Activated effector memory CD4-positive, alpha-beta T cell treated with anti-CD3 and anti-CD28 coated beads, Interleukin-2, amount 50 U/mL, for 16 hours (primary cell): ENCODE data around the gene IQSEC1.

Experiments
- DNase-seq: peaks from one replicate; pipeline ENCODE4 v3.0.0-alpha.2; 2020

Gene IQSEC1

GRCh38 chr3:13085081-13085845 is 12.0 kb upstream of the IQSEC1 start:
- DNase-seq: no peak

GRCh38 chr3:13083898-13084297 is 10.7 kb upstream of the IQSEC1 start:
- DNase-seq: no peak

DNA sequence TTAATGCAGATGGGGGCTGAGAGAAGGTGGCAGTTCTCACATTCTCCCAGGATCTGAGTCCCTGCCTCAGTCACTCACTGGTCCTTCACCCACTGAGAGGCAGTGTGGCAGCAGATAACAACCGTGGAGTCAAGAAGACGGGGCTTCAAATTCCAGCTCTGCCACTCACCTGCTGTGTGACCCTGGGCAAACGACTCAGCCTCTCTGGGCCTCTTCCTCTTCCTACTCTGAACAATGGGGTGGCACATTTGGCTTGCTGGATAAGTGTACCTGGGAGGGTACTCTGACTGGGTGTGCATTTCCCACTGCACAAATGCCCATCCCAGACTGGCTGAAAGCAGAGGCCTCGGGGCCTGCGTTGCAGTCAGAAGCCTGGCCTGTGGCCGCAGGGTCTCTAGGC is 10.0 kb upstream of the IQSEC1 start:
- DNase-seq: no peak

DNA sequence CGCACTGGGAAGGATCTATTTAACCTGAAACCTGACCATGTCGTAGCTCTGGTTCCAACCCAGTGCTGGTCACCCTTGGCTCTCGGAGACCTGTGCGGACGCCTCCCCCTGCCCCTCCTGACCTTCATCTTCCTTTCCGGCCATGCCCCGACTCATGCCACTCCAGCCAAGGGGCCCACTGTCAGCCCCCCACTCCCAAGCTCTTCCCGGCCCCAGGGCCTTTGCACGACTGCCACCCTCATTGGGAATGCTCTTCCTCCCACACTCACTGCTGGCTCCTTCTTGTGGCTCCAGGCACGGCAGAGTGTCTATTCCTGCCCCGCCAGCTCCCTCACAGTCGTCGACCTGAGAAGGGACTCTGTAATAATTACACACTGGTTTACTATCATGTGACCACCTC is 9.4 kb upstream of the IQSEC1 start:
- DNase-seq: no peak

DNA sequence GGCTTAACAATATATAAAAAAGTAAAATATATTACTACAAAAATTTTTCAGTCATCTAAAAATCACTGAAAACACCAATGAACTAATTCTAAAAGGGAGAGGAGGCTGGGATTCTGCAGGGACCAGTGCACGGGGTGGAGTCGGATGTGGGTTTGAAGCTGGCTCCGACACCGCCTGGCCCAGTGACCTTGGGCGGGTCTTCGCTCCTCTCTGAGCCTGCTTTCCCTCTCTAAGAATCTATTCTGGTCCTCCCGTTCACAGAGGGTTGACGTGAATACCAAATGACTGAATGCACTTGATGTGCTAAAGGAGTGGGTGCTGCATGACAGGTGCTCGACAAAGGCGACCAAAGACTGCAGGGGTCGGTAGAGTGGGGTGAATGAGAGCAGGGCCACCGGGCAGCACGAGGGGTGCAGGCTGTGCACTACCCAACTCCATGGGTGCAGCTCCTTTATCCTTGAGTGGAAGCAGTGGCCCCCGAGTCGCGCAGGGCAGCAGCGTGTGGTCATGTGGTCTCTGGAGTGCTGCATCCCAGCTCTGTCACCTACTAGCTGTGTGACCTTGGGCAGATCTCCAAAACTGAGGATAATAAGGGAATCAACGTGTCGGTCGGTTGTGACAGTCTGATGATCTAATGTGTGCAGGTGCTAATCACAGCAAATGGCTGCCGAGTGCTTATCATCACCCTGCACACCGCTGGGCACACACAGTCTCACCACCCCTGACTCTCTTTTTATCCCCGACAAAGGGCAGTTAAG is 8.6 kb upstream of the IQSEC1 start:
- DNase-seq: no peak

DNA sequence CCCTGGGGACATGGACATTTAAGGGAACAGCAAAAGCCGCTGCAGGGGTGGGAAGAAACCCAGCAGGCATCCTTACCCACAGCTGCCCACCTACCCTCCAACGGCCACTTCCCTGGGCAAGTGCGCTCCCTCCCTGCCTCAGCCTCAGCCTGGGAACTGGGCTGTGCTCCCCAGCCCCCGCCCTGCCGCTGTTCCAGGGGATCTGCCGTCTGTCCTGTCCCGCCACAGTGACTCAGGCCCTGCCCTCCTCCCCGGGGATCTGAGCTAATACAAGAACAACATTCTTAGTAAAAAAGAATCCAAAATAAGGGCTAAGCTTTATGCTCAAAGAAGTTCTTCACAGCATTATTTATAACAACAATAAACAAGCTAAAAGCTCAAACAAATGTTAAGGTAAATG is 7.4 kb upstream of the IQSEC1 start:
- DNase-seq: no peak

DNA sequence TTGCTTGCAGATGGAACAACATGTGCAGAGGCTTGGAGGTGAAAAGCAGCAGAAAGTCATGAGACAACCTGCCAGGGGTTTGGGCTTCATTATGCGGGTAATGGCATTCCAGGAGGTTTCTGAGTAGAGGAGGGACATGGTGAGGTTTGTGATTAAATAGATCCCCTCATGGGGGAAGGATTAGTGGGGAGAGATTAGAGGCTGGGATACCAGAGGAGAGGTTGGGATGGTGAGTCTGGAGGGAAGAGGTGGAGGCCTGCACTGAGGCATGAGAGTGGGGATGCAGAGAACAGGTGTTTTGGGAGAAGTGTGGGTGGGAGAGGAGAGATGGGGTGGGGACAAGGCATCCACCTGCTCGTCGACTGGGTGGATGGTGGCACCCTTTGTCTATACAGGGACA is 6.8 kb upstream of the IQSEC1 start:
- no peak for DNase-seq

DNA sequence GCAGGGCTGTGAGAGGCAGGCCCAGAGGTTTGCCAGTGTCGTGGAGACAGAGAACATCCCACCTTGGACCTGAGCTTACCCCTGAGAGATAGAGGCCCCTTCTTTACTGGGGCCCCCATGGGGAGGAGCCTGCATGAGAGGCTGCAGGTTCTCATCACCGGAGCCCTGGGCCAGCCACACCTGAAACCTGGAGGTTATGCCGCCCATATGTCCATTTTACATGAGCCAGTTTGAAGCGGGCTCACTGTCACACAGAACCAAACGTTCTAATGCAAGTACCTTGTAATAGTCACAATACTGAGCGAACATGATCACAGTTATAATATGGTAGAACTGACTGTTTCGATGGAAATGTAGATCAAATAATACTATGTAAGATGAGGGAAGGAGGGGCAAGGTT is 6.3 kb upstream of the IQSEC1 start:
- no peak for DNase-seq

DNA sequence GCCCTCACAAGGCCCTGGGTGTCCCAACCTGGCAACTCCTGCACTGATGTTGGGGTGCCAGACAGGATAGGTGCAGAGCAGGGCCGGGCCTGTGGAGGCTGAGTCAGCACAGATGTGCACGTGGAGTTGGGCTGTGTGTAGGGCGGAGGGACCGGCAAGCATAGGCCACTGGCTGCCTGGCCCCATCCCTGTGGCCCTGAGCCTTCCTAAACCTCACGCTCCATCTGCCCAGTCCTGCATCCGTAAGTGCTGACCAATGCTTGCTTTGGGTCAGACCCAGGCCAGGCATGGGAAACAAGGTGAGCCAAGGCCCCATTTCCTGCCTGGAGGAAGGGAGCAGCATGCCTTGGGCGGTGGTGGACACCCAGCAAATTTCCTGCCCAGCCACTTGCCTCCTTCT is 5.8 kb upstream of the IQSEC1 start:
- DNase-seq: no peak

DNA sequence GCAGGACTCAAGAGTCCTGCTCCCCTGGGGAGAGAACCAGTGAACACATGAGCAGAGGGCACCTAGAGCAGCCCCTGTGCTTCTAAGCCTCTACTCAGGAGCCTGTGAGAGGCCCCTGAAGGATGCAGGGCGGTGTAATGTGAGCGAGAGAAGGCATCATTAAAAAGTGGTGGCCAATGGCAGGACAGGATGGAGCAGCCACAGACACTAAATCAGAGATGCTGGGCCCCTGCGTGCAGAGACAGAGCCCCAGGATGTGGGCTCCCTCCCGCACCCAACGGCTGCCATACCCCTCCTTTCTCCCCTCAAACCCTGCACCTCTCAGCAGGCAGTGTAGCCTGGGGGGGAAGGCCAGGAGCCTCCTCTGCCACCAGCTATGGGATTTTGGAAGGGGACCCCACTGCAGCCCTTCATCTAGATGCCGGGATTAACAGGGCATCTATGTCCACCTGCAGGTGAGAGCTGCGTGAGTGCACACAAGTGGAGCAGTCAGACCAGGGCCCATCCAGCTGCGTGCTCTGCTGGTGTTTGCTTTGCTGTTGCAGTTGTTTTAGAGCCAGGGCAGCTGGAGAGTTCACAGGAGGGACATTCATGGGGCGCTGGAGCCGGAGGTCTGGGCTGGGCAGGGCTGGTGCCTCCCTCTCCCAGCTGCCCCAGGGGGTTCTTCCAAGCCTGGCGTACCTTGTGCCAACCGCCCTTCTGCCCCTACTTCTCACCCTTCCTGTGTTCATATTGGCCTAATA is 5.1 kb upstream of the IQSEC1 start:
- DNase-seq: no peak

DNA sequence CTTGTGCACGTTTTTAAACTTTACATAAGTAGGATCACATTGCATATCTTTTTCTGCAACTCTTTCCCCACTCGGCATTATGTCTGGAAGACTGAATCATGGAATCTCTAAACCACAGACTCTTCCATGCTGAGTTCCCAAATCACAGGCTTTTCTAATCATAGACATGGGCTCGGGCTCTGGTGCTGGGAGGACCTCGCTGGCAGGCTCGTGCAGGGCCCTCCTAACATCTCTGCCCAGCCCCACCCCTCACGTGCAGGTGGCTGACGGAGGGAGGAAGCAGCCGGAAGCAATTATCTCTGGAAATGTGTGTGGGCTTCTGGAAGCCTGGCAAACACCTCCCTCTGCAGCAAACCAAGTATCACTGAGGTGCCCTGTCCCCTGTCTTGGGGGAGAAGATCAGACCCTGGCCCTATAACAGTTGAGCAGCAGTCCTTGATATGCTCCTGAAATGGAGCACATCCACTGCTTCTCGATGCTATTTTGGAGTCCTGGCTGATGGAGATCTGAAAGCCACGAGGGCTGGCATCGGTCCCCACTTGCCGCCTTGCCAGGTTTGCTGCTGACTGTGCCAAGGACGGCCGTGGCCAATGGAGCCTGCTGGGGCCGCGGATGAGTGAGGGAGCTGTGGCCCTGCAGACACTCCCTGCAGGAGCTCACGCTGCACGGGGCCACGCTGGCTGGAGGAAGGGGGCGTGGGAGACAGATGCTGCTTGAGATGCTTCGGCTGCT is 4.4 kb upstream of the IQSEC1 start:
- DNase-seq: no peak

- no peak for DNase-seq
These were observed 2.9 kb upstream of the IQSEC1 start for GRCh38 chr3:13075986-13076654.

DNA sequence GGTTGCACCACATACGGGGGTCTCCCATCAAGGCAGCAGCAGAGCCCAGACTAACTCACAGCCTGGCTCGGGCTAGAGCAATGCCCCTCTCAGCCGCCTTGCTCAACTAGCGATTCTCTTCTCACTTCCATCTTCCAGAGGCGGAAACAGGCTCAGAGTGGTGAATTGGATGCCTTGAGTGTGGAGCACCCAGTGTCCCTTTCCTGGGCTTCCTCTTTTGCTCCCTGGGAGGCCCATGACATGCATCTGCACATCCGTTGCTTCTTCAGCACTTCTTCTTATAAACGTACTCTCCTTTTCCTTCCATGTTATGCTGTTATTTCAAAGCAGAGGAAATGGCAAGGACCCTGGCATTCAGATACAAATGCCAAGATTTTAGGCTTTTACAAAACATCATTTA is 2.1 kb upstream of the IQSEC1 start:
- no peak for DNase-seq

DNA sequence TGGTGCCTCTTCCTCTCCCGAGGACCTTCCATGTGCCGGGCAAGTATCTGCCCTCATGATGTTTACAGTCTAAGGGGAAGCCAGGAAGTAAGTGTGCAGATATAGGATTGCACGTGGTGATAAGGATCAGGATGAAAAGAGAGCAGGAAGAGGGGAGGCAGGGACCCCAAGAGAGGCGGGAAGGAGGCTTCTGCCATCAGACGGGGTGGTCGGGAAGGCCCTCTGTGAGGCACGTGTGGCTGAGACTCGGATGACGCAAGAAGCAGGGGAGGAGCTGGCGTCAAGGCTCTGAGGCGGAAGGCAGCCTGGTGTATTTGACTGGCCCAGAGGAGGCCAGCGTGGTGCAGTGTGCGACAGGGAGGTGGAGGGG is 762 bp upstream of the IQSEC1 start:
- no peak for DNase-seq

DNA sequence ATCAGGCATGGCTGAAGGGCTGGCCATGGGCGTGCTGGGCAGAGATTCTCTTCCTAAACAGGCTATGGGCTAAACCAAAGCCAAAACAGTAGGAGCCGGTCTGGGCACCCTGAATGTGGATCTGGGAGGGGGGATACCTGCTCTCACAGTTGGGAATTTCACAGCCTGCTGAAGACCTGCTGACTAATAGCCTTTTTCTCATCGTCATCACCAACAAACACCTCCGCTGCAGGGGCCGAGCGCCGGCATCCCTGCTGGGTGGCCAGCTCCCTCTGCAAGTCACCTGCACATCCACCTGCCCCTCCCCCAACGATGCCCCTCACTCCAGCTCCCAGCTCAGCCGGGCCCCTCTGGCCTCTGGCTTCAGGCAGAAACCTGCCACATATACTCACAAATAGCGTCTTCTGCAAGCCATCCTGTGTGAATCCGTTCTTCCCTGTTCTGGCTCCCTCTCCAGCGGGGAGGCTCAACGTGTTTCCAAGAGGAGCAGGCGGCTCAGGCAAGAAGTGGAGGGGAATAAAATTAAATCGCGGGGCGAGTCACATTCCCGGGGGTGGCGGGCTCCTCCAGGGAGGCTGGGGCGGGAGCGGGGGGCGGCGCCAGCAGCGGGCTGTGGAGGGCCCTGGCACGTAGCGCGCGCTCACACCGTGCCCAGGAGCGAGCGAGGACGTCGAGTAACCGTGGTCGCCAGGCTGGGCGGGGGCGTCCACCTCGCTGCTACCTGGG is 466 bp downstream of the IQSEC1 start:
- peak; percentile 67 for DNase-seq

GRCh38 chr3:13072239-13072599 is 1.0 kb downstream of the IQSEC1 start:
- no peak for DNase-seq

DNA sequence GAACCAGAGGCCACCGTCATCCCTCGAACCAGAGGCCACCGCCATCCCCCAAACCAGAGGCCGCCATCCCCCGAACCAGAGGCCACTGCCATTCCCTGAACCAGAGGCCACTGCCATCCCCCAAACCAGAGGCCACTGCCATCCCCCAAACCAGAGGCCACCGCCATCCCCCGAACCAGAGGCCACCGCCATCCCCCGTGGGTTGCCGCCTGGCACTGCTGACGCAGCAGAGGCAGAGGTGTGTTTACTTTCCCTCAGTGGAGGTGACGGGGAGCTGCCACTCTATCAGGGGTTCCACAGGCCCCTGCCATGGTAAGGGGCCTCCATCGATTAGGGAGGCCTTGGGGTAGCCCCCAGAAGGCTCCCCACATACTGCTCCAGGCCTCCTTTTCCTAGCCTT is 1.5 kb downstream of the IQSEC1 start:
- no peak for DNase-seq

DNA sequence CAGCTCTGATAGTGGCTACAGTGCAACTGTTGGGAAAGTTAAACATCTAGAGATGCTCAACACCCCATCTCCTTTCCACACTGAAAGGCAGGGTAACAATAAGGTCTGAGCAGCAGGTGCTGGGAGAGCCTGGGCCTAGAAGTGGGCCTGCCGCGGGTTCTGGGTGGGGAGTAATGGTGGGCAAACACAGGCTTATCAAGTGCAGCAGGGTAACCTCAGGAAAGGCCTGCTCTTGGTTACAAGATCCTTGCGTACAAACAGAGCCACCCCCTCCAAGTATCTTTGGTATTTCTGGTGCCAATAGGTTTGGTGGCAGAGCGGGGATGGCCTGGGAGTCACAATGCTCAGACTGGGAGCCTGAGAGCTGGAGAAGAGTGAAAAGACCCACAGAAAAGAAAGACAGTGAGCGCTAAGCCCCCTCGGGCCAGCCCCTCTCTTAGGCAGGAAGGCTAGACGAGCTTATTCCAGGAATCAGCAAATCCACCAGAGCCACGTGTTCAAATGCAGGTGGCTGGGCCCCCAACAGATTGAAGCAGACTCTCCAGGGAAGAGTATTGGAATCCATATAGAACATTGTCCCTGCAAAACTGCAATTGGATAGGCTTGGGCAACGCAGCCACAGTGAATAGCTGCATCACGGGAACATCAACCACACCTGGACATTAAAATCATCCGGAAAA is 2.7 kb downstream of the IQSEC1 start:
- DNase-seq: no peak

GRCh38 chr3:13069495-13069894 is 3.7 kb downstream of the IQSEC1 start:
- DNase-seq: peak; percentile 75

- DNase-seq: no peak
These were observed 4.8 kb downstream of the IQSEC1 start for GRCh38 chr3:13068269-13069010.

DNA sequence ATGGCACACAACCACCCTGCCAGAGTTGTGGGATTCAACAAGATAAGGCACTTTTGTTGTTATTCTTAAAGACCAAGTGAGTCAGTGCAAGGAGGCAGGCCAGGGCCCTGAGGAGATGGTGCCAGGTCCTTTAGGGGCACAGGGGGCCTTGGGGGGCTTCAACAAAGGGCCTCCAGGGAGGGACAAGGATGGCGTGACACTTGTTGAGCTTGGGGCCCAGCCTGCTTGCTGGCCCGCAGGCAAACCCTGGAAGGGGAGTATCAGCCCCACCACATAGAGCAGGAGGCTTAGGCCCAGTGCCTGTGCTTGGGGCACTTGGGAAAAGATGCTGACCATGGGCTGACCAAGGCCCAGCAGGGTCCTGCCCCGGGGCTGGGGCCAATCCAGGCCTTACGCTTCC is 5.5 kb downstream of the IQSEC1 start:
- DNase-seq: no peak
